GM12878 (cell line): Measurements from ENCODE around the gene WDR31. TPM values are rescaled to one million over a fixed set of nuclear protein-coding genes. Genes with fewer than 3 reads are reported as not detected.

Experiments
- CBFB ChIP-seq: IDR thresholded peaks from 2 replicates; pipeline ENCODE4 v1.6.1; 2016; ENCODE audit warnings: antibody characterized with exemption, low read depth
- CUX1 ChIP-seq: IDR thresholded peaks from 2 replicates; pipeline ENCODE4 v1.6.1; 2012; ENCODE audit warnings: improper control_type of control experiment, low read depth, low read length; ENCODE audit not compliant: insufficient replicate concordance
- EGR1 ChIP-seq, 2 experiments: IDR thresholded peaks; 1 replicate in 1 of 2; 2 replicates in 1 of 2; pipeline ENCODE4 v1.6.1; 2011 to 2012; ENCODE audit warnings: low read depth in 2 of 2, low read length in 2 of 2, borderline replicate concordance in 1 of 2, mild to moderate bottlenecking in 1 of 2, moderate library complexity in 1 of 2
- ESRRA ChIP-seq: IDR thresholded peaks from 2 replicates; pipeline ENCODE4 v1.6.1; 2012; ENCODE audit warnings: mild to moderate bottlenecking, low read length, improper control_type of control experiment
- FOXM1 ChIP-seq: IDR thresholded peaks from 2 replicates; pipeline ENCODE4 v1.6.1; 2012; ENCODE audit warnings: low read depth, mild to moderate bottlenecking, inconsistent platforms, low read length, moderate library complexity
- HCFC1 ChIP-seq: fragments of 150-350 bp; IDR thresholded peaks from 2 replicates; pipeline ENCODE4 v1.6.1; 2014; ENCODE audit warnings: low read length
- IRF5 ChIP-seq: fragments of 450-650 bp; IDR thresholded peaks from 2 replicates; pipeline ENCODE4 v1.6.1; 2017; ENCODE audit warnings: borderline replicate concordance
- NFIC ChIP-seq: IDR thresholded peaks from 2 replicates; pipeline ENCODE4 v1.6.1; 2012; ENCODE audit warnings: low read depth, mild to moderate bottlenecking, inconsistent platforms, low read length, moderate library complexity
- NR2F1 ChIP-seq: fragments of 450-650 bp; conservative IDR thresholded peaks from 2 replicates; pipeline ENCODE4 v1.6.1; 2017; ENCODE audit warnings: mild to moderate bottlenecking
- RCOR1 ChIP-seq: conservative IDR thresholded peaks from 2 replicates; pipeline ENCODE4 v1.6.1; 2012; ENCODE audit warnings: low read depth, low read length, improper control_type of control experiment
- STAT1 ChIP-seq: fragments of 450-650 bp; conservative IDR thresholded peaks from 2 replicates; pipeline ENCODE4 v1.6.1; 2014; ENCODE audit warnings: antibody characterized with exemption, mild to moderate bottlenecking
- STAT3 ChIP-seq: IDR thresholded peaks from 2 replicates; pipeline ENCODE4 v1.6.1; 2011; ENCODE audit warnings: low read depth, low read length, improper control_type of control experiment
- TBL1XR1 ChIP-seq: IDR thresholded peaks from 2 replicates; pipeline ENCODE4 v1.6.1; 2012; ENCODE audit warnings: low read depth, low read length, improper control_type of control experiment
- ZNF24 ChIP-seq: fragments of 450-650 bp; IDR thresholded peaks from 2 replicates; pipeline ENCODE4 v1.6.1; 2017; ENCODE audit warnings: antibody characterized with exemption, mild to moderate bottlenecking
- polyA plus RNA-seq, 11 experiments: library from polyadenylated mRNA; depleted of rRNA in 4 of 11; unstranded in 6 of 11; stranded (reverse) in 5 of 11; fragments of >200 nt; fragmentation: Nextera tagmentation in 4 of 11; fragmentation: Illumina TruSeq in 1 of 11; extraction: Ambion mirVana in 4 of 11; extraction: Trizol in 1 of 11; gene quantifications; 1 replicate in 1 of 11; 2 replicates in 10 of 11; pipeline versions ENCODE4 v1.2.1 to v1.2.3, GENCODE V29; 2011 to 2016; ENCODE audit warnings: inconsistent platforms in 2 of 11, missing spikeins in 2 of 11, low read depth in 1 of 11
- total RNA-seq, 4 experiments: library from RNA; depleted of rRNA in 3 of 4; stranded (reverse); fragments of >200 nt in 3 of 4; fragmentation: Illumina TruSeq in 1 of 4; extraction: Trizol in 1 of 4; gene quantifications; 2 replicates each; pipeline versions ENCODE4 v1.2.1 to v1.2.3, GENCODE V29; 2013 to 2021
- TF ChIP-seq, protein P1 (sequence below): IDR thresholded peaks from 2 replicates; pipeline ENCODE4 v1.6.1; 2011; ENCODE audit warnings: borderline replicate concordance, low read depth, mild to moderate bottlenecking, moderate library complexity, low read length; ENCODE audit not compliant: insufficient read depth, poor library complexity, severe bottlenecking
- TF ChIP-seq, protein P2 (sequence below): fragments of 450-650 bp; IDR thresholded peaks from 2 replicates; pipeline ENCODE4 v1.6.1; 2017; ENCODE audit warnings: mild to moderate bottlenecking
- TF ChIP-seq, protein P3 (sequence below): fragments of 150-350 bp; IDR thresholded peaks from 2 replicates; pipeline ENCODE4 v1.6.1; 2014; ENCODE audit warnings: mild to moderate bottlenecking, low read depth, low read length

WDR31 gene
- total and polyA plus RNA-seq, 10 of the 15 experiments (the other 5 are each of a cell fraction or from before 2014, with no cell fraction given) = 0.26 to 1.7 (median 0.79) TPM

GRCh38 chr9:113275157-113276131 lies 64.6 kb downstream of the WDR31 start, which contains the start of the genes CDC26 and PRPF4 (continued):
- TF ChIP-seq FOXM1 (no peak), CUX1 (no peak), RCOR1 (no peak), NR2F1 (peak; percentile 85), ESRRA (no peak), TBL1XR1 (peak; percentile 73; the same call in 1 of the 2 replicates), STAT1 (no peak), EGR1 (IDR thresholded peaks at IDR 0.05; ENCODE audit: borderline replicate concordance in 1 of 2, low read depth in 2 of 2, low read length in 2 of 2) (peak; percentile 80 to 99), STAT3 (no peak), IRF5 (peak; percentile 37; the same call in 1 of the 2 replicates), HCFC1 (peak; percentile 92), NFIC (no peak), CBFB (peak; percentile 82; the same call in 1 of the 2 replicates), ZNF24 (no peak)
- TF ChIP-seq, protein P1, sequence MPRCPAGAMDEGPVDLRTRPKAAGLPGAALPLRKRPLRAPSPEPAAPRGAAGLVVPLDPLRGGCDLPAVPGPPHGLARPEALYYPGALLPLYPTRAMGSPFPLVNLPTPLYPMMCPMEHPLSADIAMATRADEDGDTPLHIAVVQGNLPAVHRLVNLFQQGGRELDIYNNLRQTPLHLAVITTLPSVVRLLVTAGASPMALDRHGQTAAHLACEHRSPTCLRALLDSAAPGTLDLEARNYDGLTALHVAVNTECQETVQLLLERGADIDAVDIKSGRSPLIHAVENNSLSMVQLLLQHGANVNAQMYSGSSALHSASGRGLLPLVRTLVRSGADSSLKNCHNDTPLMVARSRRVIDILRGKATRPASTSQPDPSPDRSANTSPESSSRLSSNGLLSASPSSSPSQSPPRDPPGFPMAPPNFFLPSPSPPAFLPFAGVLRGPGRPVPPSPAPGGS = no peak
- TF ChIP-seq, protein P2, sequence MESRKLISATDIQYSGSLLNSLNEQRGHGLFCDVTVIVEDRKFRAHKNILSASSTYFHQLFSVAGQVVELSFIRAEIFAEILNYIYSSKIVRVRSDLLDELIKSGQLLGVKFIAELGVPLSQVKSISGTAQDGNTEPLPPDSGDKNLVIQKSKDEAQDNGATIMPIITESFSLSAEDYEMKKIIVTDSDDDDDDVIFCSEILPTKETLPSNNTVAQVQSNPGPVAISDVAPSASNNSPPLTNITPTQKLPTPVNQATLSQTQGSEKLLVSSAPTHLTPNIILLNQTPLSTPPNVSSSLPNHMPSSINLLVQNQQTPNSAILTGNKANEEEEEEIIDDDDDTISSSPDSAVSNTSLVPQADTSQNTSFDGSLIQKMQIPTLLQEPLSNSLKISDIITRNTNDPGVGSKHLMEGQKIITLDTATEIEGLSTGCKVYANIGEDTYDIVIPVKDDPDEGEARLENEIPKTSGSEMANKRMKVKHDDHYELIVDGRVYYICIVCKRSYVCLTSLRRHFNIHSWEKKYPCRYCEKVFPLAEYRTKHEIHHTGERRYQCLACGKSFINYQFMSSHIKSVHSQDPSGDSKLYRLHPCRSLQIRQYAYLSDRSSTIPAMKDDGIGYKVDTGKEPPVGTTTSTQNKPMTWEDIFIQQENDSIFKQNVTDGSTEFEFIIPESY = no peak
- TF ChIP-seq, protein P3, sequence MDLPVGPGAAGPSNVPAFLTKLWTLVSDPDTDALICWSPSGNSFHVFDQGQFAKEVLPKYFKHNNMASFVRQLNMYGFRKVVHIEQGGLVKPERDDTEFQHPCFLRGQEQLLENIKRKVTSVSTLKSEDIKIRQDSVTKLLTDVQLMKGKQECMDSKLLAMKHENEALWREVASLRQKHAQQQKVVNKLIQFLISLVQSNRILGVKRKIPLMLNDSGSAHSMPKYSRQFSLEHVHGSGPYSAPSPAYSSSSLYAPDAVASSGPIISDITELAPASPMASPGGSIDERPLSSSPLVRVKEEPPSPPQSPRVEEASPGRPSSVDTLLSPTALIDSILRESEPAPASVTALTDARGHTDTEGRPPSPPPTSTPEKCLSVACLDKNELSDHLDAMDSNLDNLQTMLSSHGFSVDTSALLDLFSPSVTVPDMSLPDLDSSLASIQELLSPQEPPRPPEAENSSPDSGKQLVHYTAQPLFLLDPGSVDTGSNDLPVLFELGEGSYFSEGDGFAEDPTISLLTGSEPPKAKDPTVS = no peak
